ENCODE measurements around the gene ATP6V0A1.

DNA sequence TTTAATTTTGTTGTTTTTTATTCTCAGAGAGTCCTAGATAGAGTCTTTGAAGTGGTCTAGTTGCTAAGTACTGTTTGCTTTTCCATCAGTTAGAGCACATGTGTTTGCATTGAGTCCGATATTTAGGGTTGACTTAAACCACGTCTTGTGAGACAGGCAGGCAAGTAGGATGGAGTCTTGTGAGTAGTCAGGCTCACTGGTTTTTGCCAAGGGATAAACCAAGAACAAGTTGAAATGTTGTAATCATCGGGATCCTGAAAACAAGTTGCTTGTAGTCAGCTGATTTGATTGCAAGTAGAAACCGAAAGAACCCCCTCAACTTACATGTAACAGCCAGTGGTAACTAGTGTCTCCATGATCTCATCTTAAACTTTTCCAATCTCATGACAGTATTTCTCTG lies 17.2 kb downstream of the ATP6V0A1 start:
- TF ChIP-seq, protein P1, sequence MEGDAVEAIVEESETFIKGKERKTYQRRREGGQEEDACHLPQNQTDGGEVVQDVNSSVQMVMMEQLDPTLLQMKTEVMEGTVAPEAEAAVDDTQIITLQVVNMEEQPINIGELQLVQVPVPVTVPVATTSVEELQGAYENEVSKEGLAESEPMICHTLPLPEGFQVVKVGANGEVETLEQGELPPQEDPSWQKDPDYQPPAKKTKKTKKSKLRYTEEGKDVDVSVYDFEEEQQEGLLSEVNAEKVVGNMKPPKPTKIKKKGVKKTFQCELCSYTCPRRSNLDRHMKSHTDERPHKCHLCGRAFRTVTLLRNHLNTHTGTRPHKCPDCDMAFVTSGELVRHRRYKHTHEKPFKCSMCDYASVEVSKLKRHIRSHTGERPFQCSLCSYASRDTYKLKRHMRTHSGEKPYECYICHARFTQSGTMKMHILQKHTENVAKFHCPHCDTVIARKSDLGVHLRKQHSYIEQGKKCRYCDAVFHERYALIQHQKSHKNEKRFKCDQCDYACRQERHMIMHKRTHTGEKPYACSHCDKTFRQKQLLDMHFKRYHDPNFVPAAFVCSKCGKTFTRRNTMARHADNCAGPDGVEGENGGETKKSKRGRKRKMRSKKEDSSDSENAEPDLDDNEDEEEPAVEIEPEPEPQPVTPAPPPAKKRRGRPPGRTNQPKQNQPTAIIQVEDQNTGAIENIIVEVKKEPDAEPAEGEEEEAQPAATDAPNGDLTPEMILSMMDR (IDR thresholded peaks at IDR 0.05): no peak
- TF ChIP-seq POLR2A (IDR thresholded peaks at IDR 0.05): no peak

All from suprapubic skin (tissue), 3 donors.